ENCODE data around the gene OR51V1.
"Not testable (repeated sequence)": the region's sequence is repeated elsewhere in the genome, so short reads cannot be mapped to it uniquely, and the experiment has no call there.

The OR51V1 gene

GRCh38 chr11:5165898-5166297 is 34.6 kb downstream of the OR51V1 start:
- not testable (repeated sequence) for DNase-seq (ENCODE audit: low read depth, low spot score)

- DNase-seq (ENCODE audit: low read depth, low spot score), result not testable (repeated sequence)
These were observed 35.7 kb downstream of the OR51V1 start for GRCh38 chr11:5164807-5165206.

- not testable (repeated sequence) for DNase-seq (ENCODE audit: low read depth, low spot score)
These were observed 39.4 kb downstream of the OR51V1 start for GRCh38 chr11:5161045-5161444.

GRCh38 chr11:5160217-5160616 is 40.3 kb downstream of the OR51V1 start:
- DNase-seq (ENCODE audit: low read depth, low spot score), result not testable (repeated sequence)

GRCh38 chr11:5159806-5160205 is 40.7 kb downstream of the OR51V1 start:
- DNase-seq (ENCODE audit: low read depth, low spot score), result no peak

GRCh38 chr11:5154657-5155056 is 45.8 kb downstream of the OR51V1 start, which contains the start of gene OR52A1:
Gene OR52A1 (minus strand): TSS chr11:5154757. CDS start chr11:5152369, 2,388 bp downstream.
- DNase-seq (ENCODE audit: low read depth, low spot score), result no peak

- DNase-seq (ENCODE audit: low read depth, low spot score), result no peak
These were observed 46.7 kb downstream of the OR51V1 start for GRCh38 chr11:5153574-5154431.

- no peak for DNase-seq (ENCODE audit: low read depth, low spot score)
These were observed 48.7 kb downstream of the OR51V1 start for GRCh38 chr11:5151713-5152153.
